ENCODE measurements around the gene DNAJA3. TPM values are rescaled to one million over a fixed set of nuclear protein-coding genes. Genes with fewer than 3 reads are reported as not detected.

Gene DNAJA3
- total and polyA plus RNA-seq, 9 of the 15 experiments (the other 6 are each of a cell fraction or from before 2014, with no cell fraction given): 8.1 to 105 (median 79.0) TPM

- TF ChIP-seq MLX (CRISPR knock-in tag; conservative IDR thresholded peaks at IDR 0.05) (no peak), ZNF589 (CRISPR knock-in tag; IDR thresholded peaks at IDR 0.05; ENCODE audit: low read depth) (no peak), TBP (optimal IDR thresholded peaks at IDR 0.05; ENCODE audit: low read depth, low read length) (no peak), FUS (optimal IDR thresholded peaks at IDR 0.05; ENCODE audit: low read depth, low read length) (no peak), ETV5 (CRISPR knock-in tag; IDR thresholded peaks at IDR 0.05; ENCODE audit: low read depth) (no peak), RFX1 (IDR thresholded peaks at IDR 0.05) (no peak), ZNF655 (CRISPR knock-in tag; IDR thresholded peaks at IDR 0.05) (no peak), POLR2G (IDR thresholded peaks at IDR 0.05; ENCODE audit: low read depth, low read length) (peak; percentile 66), MAZ (CRISPR knock-in tag; conservative IDR thresholded peaks at IDR 0.05 in 1 of 2, IDR thresholded peaks at IDR 0.05 in 1 of 2) (no peak), RHOXF2B (CRISPR knock-in tag; conservative IDR thresholded peaks at IDR 0.05) (no peak), NR2C1 (IDR thresholded peaks at IDR 0.05) (no peak), NR2C1 (tag; IDR thresholded peaks at IDR 0.05) (no peak), BRD9 (IDR thresholded peaks at IDR 0.05; ENCODE audit: low read depth, partially characterized antibody) (no peak), GATAD2A (IDR thresholded peaks at IDR 0.05) (no peak), PHF8 (IDR thresholded peaks at IDR 0.05; ENCODE audit: borderline replicate concordance, low read length) (no peak), AFF4 (CRISPR knock-in tag; IDR thresholded peaks at IDR 0.05) (no peak), EZH2 (IDR thresholded peaks at IDR 0.05; ENCODE audit: borderline replicate concordance, low read depth, low read length) (no peak), ETS2 (tag; IDR thresholded peaks at IDR 0.05; ENCODE audit: borderline replicate concordance, poor library complexity, severe bottlenecking) (no peak), STAG1 (CRISPR knock-in tag; IDR thresholded peaks at IDR 0.05; ENCODE audit: borderline replicate concordance) (no peak), PTBP1 (IDR thresholded peaks at IDR 0.05; ENCODE audit: low read depth, low read length) (no peak), GTF2B (IDR thresholded peaks at IDR 0.05; ENCODE audit: extremely low read depth, insufficient read length) (no peak), FOXK2 (conservative IDR thresholded peaks at IDR 0.05 in 1 of 2, IDR thresholded peaks at IDR 0.05 in 1 of 2; ENCODE audit: low read depth in 2 of 2) (peak in 1 of 2 experiments; percentile 98; a peak in 2 of 4 replicates)
Measured at GRCh38 chr16:4461250-4462085, 35.8 kb downstream of the DNAJA3 start (continued).
